NCI-H2107 (cell line): ENCODE results near the gene CCDC33.

Source experiments
- DNase-seq: peaks from one replicate; lab custom pipeline; 2025; lab: John Stamatoyannopoulos, UW

The CCDC33 gene

DNA sequence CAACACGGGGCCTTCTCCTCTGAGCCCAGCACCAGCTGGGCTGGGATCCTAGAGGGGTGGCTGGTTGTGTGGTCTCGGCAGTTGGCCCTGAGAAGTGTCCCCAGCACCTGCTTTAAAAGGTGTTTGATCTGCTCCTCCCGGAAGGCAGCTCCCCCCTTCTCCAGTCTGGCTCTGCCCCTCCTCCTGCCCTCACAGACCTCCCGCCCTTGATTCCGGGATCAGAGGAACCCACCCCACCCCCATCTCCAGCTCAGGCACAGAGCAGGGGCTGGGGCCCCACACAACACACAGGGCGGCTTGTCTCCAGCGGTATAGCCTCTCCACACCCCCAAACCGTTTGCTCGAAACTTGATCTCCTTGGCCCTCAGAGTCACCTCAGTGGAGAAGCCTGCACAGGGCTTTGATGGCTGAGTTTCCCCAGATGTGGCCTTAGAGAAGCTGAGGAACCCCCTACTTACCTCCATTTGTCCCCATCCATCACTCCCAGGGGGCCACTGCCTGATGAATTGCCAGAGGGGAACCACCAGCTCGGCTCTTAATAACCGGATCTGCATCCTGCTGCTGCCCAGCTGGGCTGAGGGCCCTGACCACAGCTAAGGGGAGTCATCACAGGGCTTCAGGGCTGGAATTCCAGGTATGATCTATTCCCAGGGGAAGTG is 27.1 kb upstream of the CCDC33 start:
- peak; percentile 21 for DNase-seq

DNA sequence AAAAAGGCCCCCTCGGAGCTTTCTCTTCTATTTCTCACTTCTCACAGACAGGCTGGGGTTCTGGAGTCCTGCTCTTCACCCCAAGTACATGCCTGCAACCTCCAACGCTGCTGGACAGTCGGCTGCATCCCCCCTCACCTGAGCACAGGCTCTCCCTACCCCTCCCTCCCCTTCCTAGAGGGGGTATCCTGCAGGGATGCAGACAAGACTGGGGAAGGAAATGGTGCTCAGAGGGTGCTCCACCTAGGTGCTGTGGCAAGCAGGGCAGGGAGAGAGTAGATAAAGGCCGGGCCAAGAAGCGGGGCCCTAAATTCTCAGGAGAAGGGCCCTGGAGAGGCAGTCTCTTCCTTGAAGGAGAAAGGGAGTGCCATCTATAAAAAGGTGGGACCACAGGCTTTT is 26.6 kb upstream of the CCDC33 start:
- no peak for DNase-seq

DNA sequence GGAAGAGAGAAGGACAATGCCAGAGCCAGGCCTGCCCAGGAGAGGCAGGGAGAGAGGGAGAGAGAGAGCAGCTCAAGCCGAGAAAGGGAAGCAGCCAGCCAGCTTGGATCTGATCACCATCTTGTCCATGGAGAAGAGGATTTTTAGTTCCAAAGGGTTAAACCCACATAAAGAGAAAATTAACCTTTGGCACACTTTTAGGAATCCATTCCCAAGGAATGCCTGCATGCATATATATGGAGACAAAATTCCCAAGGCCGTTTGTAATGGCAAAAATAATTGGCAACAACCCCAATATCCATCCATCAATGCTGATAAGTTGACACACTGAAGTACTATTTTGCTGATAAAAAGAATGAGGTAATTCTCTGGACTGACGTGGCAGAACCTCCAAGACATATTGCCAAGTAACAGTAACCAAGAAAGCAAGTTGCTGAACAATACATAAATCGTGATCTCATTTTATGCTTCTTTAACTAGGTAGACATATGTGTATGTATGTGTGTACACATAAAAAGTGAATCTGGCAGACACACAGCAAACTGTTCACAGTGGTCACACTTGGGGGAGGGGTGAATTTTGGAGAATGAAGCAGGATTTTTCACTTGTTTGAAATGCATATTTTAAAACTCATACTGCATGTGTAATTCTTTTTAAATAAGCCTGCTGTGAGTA is 26.0 kb upstream of the CCDC33 start:
- no peak for DNase-seq

DNA sequence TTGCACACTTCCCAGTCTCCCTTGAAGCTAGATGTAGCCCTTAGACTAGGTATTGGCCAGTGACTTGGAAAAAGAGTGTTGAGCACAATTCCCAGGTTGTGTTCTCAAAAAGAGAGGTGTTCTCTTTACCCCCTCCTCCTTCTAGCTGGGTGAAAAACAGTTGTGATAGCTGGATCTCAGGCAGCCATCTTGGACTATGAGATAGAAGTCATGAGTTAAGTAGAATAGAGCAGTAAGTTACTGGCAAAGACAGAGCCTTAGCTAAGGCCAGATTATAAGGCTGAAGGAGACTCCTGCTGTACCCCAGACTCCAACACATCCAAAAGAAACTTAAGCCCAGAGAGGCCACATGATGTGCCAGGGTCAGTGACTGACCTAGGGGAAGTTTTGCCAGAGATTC is 25.4 kb upstream of the CCDC33 start:
- no peak for DNase-seq

DNA sequence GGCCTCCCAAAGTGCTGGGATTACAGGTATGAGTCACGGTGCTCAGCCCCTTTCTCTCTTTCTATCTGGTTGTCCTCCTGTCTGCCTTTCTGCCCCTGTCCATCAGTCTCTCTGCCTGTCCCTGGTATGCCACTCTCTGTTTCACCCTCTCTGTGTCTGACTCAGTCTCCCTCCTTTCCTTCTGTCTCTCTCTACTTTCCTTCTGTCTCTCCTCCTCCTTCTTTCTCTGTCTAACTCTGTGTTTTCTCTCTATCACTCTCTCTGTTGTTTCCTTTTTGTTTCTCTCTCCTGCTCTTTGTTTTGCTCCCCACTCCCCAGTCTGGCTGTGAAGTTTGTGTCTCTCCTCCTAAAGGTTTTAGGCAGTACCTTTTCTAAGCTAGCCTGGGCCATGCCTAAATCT is 24.5 kb upstream of the CCDC33 start:
- DNase-seq, result no peak

DNA sequence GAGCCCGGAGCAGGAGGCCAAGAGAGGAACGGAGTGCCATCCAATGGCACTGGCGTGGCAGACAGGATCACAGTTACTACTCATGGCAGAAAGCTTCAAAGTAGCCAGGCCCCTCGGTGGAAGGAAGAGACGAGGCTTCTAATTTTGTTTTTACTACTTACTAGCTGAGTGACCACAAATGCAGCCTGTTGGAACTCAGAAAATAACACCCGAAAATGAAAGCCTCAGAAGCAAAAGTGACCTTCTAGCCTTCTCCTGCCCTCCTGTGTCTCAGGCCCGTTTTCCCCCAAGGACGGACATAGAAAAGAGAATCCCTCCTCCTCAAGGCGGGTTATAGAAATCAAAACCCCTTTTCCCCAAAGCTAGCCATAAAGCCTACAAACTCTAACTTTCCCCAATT is 23.6 kb upstream of the CCDC33 start:
- DNase-seq, result no peak

DNA sequence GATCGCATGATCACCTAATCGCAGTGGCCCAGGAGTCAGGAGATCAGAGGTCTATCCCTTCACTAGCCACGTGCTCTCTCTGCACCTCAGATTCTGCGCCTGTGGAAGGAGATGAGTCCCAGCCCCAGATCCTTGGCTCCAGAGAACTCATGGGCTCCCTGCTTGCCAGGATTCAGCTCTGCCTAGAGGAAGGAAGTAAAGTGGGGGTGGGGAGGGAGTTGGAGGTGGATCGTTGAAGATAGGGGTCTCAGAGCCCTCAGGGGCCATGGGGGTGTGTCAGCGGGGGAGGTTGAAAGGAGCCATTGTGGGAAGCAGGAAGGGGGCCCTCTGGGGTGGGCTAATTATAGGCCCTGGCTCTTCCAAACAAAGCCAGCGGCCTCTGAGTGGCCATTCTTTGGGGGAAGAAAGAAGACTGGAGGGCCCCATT is 22.3 kb upstream of the CCDC33 start:
- no peak for DNase-seq

DNA sequence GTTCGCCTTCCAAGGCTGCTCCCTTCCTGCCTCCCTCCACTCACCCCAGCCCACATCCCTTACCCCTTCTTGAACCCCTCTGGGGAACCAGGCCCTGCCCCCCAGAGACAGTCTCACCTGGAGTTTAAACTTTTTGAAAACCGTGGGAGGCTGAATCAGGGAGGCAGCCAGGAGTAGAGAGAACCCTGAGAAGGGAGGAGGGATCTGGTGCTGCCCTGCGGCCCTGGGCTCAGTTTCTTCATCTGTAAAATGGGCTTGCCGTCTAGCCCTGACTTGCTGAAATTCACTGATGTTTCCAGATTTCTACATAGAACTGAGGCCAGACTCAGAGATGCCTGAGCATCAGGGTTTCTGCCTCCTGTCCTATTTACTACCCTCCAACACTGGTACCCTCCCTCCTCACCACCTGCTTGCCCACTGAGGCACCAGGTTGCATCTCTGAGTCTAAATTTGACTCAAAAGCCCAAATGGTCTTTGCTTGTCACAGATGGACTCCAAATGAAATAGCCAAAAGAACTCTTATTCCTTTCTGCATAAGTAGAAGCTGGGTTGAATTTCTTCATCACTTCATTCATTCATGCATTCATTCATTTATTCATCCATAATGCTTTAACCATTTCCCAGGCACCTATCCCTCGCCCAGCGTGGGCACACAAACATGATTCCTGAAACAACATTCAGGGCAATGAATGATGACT is 21.7 kb upstream of the CCDC33 start:
- no peak for DNase-seq

DNA sequence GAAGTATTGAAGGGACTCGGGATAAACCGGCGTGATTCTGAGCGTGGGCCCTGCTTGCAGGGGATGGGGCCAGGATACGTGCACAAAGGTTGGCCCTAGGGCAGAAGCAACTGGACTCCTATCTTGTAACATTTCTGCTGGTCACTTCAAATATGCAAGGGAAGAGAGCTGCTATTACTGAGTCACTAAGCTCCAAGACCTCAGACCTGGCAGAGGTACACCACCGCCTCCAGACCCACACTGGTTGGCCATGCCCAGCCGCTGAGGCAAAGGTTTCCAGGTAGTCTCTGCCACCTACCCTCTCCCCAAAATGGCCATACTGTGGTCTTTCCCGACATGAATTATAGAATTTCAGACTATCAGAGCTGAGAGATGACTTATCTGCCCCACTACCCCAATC is 20.2 kb upstream of the CCDC33 start:
- no peak for DNase-seq

DNA sequence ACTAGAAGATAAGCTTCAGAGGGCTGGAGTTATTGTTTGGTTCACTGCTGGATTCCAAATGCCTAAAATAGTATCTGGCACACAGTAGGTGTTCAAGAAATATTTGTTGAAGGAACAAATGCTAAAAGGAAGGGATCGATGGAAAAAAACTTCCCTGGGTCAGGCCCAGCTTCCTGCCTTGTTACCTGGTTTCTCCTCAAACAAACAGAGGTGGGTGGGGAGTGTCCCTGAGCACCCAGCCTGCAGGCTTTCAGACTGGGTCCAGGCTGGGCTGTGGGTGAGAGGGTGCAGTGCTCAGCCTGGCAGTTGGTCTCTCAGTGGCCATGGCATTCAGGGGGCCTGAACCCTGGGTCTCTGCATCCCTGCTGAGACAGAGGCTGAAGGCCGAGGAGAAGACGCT is 19.2 kb upstream of the CCDC33 start:
- no peak for DNase-seq

DNA sequence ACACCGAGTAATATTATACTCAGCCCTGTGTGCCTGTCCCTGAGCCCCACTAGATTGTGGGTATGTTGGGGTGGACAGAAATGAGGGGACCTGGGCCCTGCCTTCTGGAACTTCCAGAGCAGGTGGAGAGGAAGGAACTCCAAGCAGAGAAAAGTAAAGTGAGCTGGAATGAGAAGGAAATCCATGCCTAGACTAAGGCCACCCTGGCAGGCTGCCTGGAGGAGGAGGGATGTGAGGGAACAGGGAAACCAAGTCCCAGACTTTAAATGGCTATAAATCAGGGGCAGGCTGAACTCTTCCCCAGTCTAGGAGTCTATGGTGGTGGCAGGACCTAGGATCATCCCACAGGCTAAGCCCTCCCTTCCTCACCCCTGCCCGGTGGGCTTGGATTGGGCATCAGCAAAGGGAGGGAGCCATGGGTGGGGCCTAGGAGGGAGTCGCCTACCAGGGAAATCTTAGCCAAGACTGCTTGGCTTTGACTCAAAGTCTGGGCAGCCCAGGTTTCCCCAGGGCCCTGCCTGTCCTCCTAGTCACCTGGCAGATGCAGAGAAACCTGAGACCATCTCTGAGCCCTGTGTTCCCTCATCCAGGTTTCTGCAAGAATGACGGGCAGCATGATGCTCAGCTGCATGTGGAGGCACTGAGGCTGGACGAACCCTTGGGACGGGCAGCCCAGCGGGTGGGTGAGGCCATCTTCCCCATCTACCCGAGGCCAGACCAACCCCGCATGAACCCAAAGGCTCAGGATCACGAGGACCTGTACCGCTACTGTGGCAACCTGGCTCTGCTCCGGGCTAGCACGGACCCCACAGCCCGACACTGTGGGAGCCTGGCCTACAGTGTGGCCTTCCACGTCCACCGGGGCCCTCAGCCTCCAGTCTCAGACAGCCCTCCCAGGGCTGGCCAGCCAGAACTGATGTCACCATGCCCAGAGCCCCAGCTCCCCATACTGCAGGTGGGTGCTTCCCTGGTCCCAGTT is 17.9 kb upstream of the CCDC33 start:
- no peak for DNase-seq

DNA sequence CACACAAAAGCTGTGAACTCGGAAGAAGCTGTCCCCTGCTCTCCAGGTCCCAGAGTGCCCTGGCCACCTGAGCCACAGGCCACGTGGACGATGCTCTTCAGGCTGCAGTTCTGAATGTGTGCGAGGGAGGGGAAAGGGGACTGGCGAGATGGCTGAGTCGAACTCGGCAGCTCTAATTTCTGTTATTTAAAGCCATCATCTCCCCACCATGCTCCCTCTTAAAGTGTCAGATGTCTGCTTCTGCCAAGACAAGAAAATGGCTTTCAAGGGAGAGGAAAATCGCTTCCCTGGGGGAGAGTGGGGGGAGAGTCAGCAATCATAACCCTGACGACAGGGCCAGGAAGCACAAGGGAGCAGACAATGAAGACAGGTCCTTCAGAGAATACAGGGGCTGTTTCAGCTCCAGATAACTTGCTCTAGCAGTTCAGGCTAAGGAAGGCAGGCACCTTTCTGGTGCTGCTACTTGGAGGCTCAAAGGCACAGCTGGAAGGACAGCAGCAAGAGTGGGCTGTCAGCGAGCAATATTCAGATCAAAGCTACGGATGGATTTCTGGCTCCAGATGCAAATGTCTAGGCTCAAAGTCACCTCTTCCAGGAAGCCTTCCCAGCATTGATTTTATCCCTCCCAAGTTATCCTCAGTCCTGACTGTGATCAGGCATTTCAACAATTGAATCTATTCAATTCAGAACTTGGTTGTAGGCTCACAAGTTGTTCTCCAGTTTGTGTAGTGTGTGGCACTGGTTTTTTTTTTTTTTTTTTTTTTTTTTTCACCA is 15.5 kb upstream of the CCDC33 start:
- peak; percentile 23 for DNase-seq

DNA sequence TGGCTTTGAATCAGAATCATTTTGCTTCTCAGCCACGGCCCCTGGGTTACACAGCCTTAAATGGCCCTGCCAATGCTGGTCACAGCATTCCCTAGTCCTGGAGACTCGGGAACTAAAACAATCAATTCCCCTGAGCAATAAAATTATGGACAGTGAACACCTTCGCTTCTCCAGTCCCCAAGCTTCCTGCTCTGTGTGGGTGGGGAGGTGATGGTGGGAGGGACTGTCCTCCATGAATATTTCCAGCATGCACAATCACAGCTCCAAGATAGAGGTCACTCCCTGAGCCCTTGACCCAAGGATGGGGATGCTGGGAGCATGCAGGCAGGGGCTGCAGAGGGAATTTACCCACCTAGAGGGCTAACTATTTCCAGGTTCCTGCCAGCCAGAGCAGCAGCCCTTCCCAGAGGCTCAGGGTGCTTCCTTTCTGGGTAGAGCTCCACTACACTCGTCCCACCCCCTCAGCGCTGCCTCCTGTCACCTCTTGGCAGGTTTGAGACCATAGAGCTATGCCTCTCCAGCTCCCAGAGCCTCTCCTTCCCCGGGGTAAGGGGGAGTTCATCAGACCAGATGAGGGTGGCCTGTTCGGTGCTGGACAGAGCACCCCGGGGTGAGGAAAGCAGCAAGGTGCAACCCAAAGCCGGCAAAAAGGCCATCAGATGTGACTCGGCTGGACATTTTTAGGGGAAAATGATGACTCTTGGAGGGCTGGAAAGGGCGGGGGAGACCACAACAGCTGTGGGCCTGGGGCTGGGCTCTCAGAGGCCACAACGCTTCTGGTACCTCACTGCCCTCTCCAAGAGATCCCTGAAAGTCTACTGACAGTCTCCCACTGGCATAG is 14.5 kb upstream of the CCDC33 start:
- no peak for DNase-seq

DNA sequence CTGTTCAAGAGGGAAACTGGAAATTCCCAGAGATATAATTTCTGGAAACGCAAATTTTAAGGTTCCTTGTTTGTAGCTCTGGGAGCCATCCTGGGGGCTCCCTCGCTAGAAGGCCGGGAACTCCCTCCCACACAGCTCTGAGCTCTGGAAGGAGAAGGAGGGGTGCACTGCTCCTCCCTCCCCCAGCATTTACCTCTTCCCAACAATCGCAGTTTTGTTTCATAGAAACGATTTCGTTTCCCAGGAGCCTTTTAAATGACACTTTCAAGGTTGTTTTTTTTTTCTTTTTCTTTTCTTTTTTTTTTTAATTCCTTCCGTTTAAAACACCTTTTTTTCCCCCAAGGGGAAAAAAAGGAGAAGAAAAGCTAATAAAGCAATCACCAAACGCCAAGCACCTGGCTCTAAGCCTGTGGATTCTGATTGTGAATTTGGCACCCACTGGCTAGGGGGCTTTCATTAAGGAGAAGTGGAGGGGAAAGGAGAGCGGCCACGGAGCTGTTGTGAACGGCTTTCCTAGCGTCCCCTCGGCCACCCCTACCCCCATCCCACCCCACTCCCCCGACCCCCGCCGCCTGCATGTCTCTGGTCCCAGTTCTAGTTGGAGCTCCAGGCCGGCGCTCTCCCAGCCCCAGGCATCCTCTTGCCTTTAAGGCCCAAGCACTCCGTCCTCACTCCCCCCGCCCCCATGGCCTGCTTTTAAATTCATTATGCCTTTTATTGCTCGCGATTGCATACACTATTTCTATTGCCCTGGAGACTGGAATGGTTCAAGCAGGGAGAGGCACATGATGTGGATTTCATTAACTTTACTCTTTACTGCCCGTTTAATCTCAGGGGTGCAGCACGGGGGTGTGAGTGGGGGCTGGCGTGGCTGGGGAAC is 13.6 kb upstream of the CCDC33 start:
- DNase-seq, result peak; percentile 36

DNA sequence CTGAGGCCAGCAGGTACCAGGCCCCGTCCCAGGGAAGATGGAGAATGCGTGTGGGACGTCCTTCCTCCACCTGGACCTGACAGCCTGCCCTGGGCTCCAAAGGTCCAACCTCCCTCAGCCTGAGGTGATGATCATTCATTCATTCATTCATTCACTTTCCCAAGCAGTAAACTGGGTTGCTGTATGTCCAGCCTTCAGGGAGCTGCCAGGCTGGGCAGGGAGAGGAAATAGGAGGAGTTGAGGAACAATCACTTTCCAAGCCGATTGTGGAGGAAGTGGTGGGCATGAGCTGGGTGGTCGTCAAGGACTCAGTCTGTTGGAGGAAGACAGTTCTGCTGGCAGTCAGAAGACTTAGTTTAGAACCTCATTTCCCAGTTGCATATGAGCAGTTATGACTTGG is 10.2 kb upstream of the CCDC33 start:
- no peak for DNase-seq

DNA sequence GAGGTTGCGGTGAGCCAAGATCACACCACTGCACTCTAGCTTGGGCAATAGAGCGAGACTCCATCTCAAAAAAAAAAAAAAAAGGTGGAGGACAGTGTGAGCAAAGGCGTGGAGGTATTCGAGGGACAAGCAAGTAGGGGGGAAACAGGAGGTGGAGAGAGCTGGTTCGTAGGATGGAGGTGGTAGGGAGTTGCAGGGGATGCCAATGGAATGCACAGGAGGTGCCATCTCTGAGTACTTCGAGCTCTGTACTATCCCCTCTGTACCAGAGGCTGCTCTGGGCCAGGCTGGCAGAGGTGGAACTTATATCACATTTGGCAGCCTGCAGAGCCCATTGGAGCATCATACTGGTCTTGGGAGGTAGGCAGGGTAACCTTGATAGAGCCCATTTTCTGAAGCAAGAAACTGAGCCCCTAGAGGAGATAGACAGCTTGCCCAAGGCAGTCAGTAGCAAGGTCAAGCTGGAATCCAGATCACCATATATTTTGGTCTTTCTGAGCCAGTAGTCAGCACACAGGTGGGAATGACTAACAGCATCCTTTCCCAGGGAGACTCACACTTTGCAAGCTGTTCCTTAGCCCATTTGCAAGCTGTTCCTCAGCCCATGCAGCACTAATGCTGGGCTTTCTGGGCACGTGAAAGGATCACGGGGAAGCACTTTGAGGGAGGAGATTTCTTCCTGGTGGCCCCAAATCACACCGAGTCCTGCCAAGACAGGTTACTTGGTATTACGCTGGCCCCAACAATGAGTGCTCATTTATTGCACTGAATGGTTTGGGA is 9.2 kb upstream of the CCDC33 start:
- no peak for DNase-seq

DNA sequence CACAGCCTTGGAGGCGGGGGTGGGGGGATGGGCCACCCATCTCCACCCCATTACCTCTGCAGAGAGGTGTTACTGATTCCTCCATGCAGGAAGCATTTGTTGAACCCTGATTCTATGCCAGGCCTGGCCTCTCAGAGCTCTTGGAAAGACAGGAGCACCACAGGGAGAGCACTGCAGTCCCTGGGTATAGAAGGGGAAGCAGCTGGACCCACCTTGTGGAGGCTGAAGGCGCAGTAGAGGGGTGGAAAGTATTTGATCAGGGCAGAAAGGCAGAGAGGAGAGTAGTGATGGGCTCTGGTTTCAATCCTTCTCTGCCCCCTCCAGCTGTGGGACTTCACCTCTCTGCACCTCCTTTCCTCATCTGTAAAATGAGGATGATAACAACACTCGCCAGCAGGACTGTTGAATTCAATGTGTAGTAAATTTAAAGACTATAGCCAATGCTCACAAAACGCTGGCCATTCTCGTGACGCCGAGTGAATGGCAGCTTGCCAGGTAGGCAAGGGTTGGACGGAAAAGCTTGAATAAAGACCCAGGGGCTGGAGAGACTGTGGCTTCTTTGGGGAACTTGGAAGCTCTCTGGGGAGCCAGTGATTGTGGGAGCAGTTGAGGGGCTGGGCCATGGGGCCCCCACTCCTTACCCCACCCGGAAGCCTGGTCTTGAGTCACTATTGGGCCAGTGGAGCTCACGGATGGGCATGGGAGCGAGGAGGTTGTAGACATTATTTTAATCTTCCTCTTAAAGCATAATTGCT is 8.0 kb upstream of the CCDC33 start:
- DNase-seq, result no peak

DNA sequence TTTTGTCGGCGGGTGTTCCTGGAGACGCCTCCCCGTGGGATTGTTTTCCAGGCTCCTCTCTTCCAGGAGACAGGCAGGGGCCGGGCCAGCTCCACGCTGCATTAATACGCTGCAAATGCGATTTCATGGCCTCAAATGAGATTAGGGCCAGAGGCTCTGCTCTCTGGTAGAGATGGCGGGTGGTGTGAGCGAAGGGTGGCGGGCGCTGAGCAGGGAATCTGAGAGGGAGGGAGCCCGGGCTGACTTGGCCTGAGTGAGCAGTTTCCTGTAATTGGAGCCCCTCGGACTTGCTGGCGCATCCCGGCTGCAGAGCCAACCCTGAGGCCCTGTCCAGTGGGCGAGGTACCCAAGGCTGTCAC is 7.4 kb upstream of the CCDC33 start:
- DNase-seq, result no peak
